Ascending aorta (tissue), 2 donors: ENCODE data around the gene PEAK1. TPM values are rescaled to one million over a fixed set of nuclear protein-coding genes. Genes with fewer than 3 reads are reported as not detected.

ENCODE experiments used
- DNase-seq, 2 donors: peaks; one replicate each; pipeline ENCODE4 v3.0.0-alpha.2; 2019; ENCODE audit warnings: low spot score in 2 of 2
- H3K27ac ChIP-seq, 2 donors: fragments of 200-600 bp; sonication (generic); one replicate each; pipeline ENCODE4 v1.5.1; 2016 to 2017; ENCODE audit warnings: mild to moderate bottlenecking in 1 of 2
- H3K27me3 ChIP-seq: fragments of 200-600 bp; sonication (generic); one replicate; pipeline ENCODE4 v1.5.1; 2017
- H3K36me3 ChIP-seq, 2 donors: fragments of 200-600 bp; sonication (generic); one replicate each; pipeline ENCODE4 v1.5.1; 2016
- H3K4me1 ChIP-seq, 2 donors: fragments of 200-600 bp; sonication (generic); one replicate each; pipeline ENCODE4 v1.5.1; 2016 to 2017; ENCODE audit warnings: mild to moderate bottlenecking in 1 of 2
- H3K4me3 ChIP-seq, 2 donors: fragments of 200-600 bp; sonication (generic); one replicate each; pipeline ENCODE4 v1.5.1; 2016 to 2017; ENCODE audit warnings: mild to moderate bottlenecking in 1 of 2
- H3K9me3 ChIP-seq, 2 donors: fragments of 200-600 bp; sonication (generic); one replicate each; pipeline ENCODE4 v1.5.1; 2016
- CTCF ChIP-seq, 3 experiments: fragments of 200-600 bp in 2 of 3; fragments of 450-650 bp in 1 of 3; sonication (generic) in 2 of 3; IDR thresholded peaks; one replicate each; pipeline ENCODE4 v1.5.1; 2016 to 2019; ENCODE audit warnings: antibody characterized with exemption in 3 of 3, mild to moderate bottlenecking in 1 of 3, moderate library complexity in 1 of 3
- intact Hi-C: fragments of 100-400 bp; cut with DNase I; formaldehyde crosslinking; loops from one replicate; pipeline ENCODE4 v1.15.1; 2023
- total RNA-seq: library from RNA; depleted of rRNA; stranded (reverse); fragments of >200 nt; gene quantifications from one replicate; pipeline ENCODE4 v1.1.0, GENCODE V29; 2016

PEAK1 gene
- total RNA-seq, 1 donor from 2014 or later, result 53.7 TPM

- no peak overlapping the region for H3K27ac ChIP-seq
- no peaks in the 10 kb centered on the region for H3K4me1 ChIP-seq
- no peaks in the 10 kb centered on the region for H3K27me3 ChIP-seq
- no peak for DNase-seq
- no peaks in the 10 kb centered on the region for H3K9me3 ChIP-seq
- no peak overlapping the region for H3K4me3 ChIP-seq
- intact Hi-C loops, result no loop called here
- peaks cover 5% of the 10 kb centered on the region in 2 donors for H3K36me3 ChIP-seq
- no peak for TF ChIP-seq CTCF (IDR thresholded peaks at IDR 0.05)
Measured at GRCh38 chr15:77235566-77235965, 184.3 kb downstream of the PEAK1 start.

- no peak for DNase-seq
- Histone ChIP-seq H3K4me3 (no peak overlapping the region), H3K9me3 (no peaks in the 10 kb centered on the region), H3K36me3 (no peaks in the 10 kb centered on the region), H3K4me1 (no peaks in the 10 kb centered on the region), H3K27me3 (no peaks in the 10 kb centered on the region), H3K27ac (no peak overlapping the region)
- TF ChIP-seq CTCF (IDR thresholded peaks at IDR 0.05), result no peak
- intact Hi-C loops, result no loop called here
Measured at GRCh38 chr15:77228828-77229227, 191.1 kb downstream of the PEAK1 start.

GRCh38 chr15:77226652-77227051 is 193.3 kb downstream of the PEAK1 start:
- Histone ChIP-seq H3K4me1 (no peaks in the 10 kb centered on the region), H3K27me3 (no peaks in the 10 kb centered on the region), H3K4me3 (no peak overlapping the region), H3K27ac (no peak overlapping the region), H3K36me3 (no peaks in the 10 kb centered on the region), H3K9me3 (no peaks in the 10 kb centered on the region)
- no peak for DNase-seq
- TF ChIP-seq CTCF (IDR thresholded peaks at IDR 0.05), result no peak
- intact Hi-C loops, result no loop called here

- Histone ChIP-seq H3K27me3 (no peaks in the 10 kb centered on the region), H3K4me1 (no peaks in the 10 kb centered on the region), H3K4me3 (no peak overlapping the region), H3K9me3 (no peaks in the 10 kb centered on the region), H3K27ac (no peak overlapping the region), H3K36me3 (no peaks in the 10 kb centered on the region)
- intact Hi-C loops, result no loop called here
- DNase-seq, result no peak
- no peak for TF ChIP-seq CTCF (IDR thresholded peaks at IDR 0.05)
Measured at GRCh38 chr15:77225646-77226045, 194.3 kb downstream of the PEAK1 start.

- Histone ChIP-seq H3K36me3 (no peaks in the 10 kb centered on the region), H3K9me3 (no peaks in the 10 kb centered on the region), H3K27me3 (no peaks in the 10 kb centered on the region), H3K4me3 (no peak overlapping the region), H3K4me1 (no peaks in the 10 kb centered on the region), H3K27ac (no peak overlapping the region)
- TF ChIP-seq CTCF (IDR thresholded peaks at IDR 0.05), result no peak
- intact Hi-C loops, result no loop called here
- no peak for DNase-seq
Measured at GRCh38 chr15:77225088-77225487, 194.8 kb downstream of the PEAK1 start.

GRCh38 chr15:77224352-77224751 is 195.6 kb downstream of the PEAK1 start:
- Histone ChIP-seq H3K36me3 (no peaks in the 10 kb centered on the region), H3K27ac (no peak overlapping the region), H3K27me3 (no peaks in the 10 kb centered on the region), H3K9me3 (no peaks in the 10 kb centered on the region), H3K4me1 (no peaks in the 10 kb centered on the region), H3K4me3 (no peak overlapping the region)
- intact Hi-C loops, result no loop called here
- TF ChIP-seq CTCF (IDR thresholded peaks at IDR 0.05), result no peak
- DNase-seq, result no peak
